Trophoblast cell (in vitro differentiated cells and primary cell): Measurements from ENCODE around the gene GPR15.

Experiments used
- DNase-seq, 2 donors: peaks; one replicate each; pipeline ENCODE4 v3.0.0-alpha.2; 2016
- H2AFZ ChIP-seq: 2 replicates; pipeline ENCODE4 v1.6.1; 2013; ENCODE audit warnings: low read length, moderate library complexity, mild to moderate bottlenecking; ENCODE audit not compliant: insufficient read depth, poor library complexity
- H2AK5ac ChIP-seq: 2 replicates; pipeline ENCODE4 v1.6.1; 2013; ENCODE audit warnings: mild to moderate bottlenecking, low read length
- H2BK120ac ChIP-seq: 2 replicates; pipeline ENCODE4 v1.6.1; 2013; ENCODE audit warnings: low read length, mild to moderate bottlenecking, moderate library complexity; ENCODE audit not compliant: insufficient read depth, poor library complexity
- H2BK12ac ChIP-seq: 2 replicates; pipeline ENCODE4 v1.6.1; 2013; ENCODE audit warnings: mild to moderate bottlenecking, low read length, moderate library complexity
- H2BK5ac ChIP-seq: 2 replicates; pipeline ENCODE4 v1.6.1; 2013; ENCODE audit warnings: low read length, low read depth, moderate library complexity, mild to moderate bottlenecking; ENCODE audit not compliant: poor library complexity
- H3K14ac ChIP-seq: 2 replicates; pipeline ENCODE4 v1.6.1; 2013; ENCODE audit warnings: mild to moderate bottlenecking, low read length
- H3K18ac ChIP-seq: 2 replicates; pipeline ENCODE4 v1.6.1; 2013; ENCODE audit warnings: mild to moderate bottlenecking, low read length
- H3K23ac ChIP-seq: 2 replicates; pipeline ENCODE4 v1.6.1; 2013; ENCODE audit warnings: low read length
- H3K27ac ChIP-seq: 2 replicates; pipeline ENCODE4 v1.5.1; 2013; ENCODE audit warnings: low read depth, mild to moderate bottlenecking, inconsistent platforms, low read length, moderate library complexity
- H3K27me3 ChIP-seq: 2 replicates; pipeline ENCODE4 v1.6.1; 2013; ENCODE audit warnings: inconsistent platforms, mild to moderate bottlenecking, low read length, moderate library complexity; ENCODE audit not compliant: insufficient read depth
- H3K36me3 ChIP-seq, 2 experiments: 1 replicate in 1 of 2; 2 replicates in 1 of 2; pipeline ENCODE4 v1.6.1; 2013; ENCODE audit warnings: low read length in 2 of 2, mild to moderate bottlenecking in 2 of 2, moderate library complexity in 1 of 2; ENCODE audit not compliant: insufficient read depth in 2 of 2, control insufficient read depth in 1 of 2
- H3K4ac ChIP-seq: 2 replicates; pipeline ENCODE4 v1.6.1; 2013; ENCODE audit warnings: low read depth, mild to moderate bottlenecking, low read length, moderate library complexity
- H3K4me1 ChIP-seq, 2 experiments: 1 replicate in 1 of 2; 2 replicates in 1 of 2; pipeline ENCODE4 v1.6.1; 2013; ENCODE audit warnings: low read length in 2 of 2, mild to moderate bottlenecking in 2 of 2, moderate library complexity in 1 of 2; ENCODE audit not compliant: insufficient read depth in 2 of 2, control insufficient read depth in 1 of 2
- H3K4me2 ChIP-seq: 2 replicates; pipeline ENCODE4 v1.6.1; 2013; ENCODE audit warnings: inconsistent platforms, mild to moderate bottlenecking, low read length, moderate library complexity
- H3K4me3 ChIP-seq: 2 replicates; pipeline ENCODE4 v1.5.1; 2013; ENCODE audit warnings: mild to moderate bottlenecking, low read depth, low read length, inconsistent platforms
- H3K79me1 ChIP-seq: one replicate; pipeline ENCODE4 v1.6.1; 2013; ENCODE audit warnings: low read length
- H3K79me2 ChIP-seq: 2 replicates; pipeline ENCODE4 v1.6.1; 2013; ENCODE audit warnings: low read length, mild to moderate bottlenecking; ENCODE audit not compliant: control insufficient read depth, insufficient read depth, poor library complexity
- H3K9ac ChIP-seq: 2 replicates; pipeline ENCODE4 v1.6.1; 2013; ENCODE audit warnings: mild to moderate bottlenecking, low read length
- H3K9me3 ChIP-seq: 2 replicates; pipeline ENCODE4 v1.6.1; 2013; ENCODE audit warnings: low read depth, mild to moderate bottlenecking, control low read depth, inconsistent platforms, low read length; ENCODE audit not compliant: insufficient read depth
- H4K12ac ChIP-seq: 2 replicates; pipeline ENCODE4 v1.6.1; 2013; ENCODE audit warnings: low read depth, mild to moderate bottlenecking, low read length, moderate library complexity
- H4K8ac ChIP-seq: 2 replicates; pipeline ENCODE4 v1.6.1; 2013; ENCODE audit warnings: low read depth, mild to moderate bottlenecking, low read length, moderate library complexity
- H4K91ac ChIP-seq: one replicate; pipeline ENCODE4 v1.6.1; 2013; ENCODE audit warnings: low read depth, mild to moderate bottlenecking, low read length, moderate library complexity
- WGBS: extraction: QIAGEN DNeasy Blood & Tissue Kit; methylation state at CpG from one replicate; pipeline ENCODE4 v1.1.7; 2013; ENCODE audit warnings: missing lambda C conversion rate; ENCODE audit not compliant: insufficient read length, insufficient coverage; ENCODE audit errors: extremely low coverage; 5-methylcytosine and 5-hydroxymethylcytosine counted together

The GPR15 gene

DNA sequence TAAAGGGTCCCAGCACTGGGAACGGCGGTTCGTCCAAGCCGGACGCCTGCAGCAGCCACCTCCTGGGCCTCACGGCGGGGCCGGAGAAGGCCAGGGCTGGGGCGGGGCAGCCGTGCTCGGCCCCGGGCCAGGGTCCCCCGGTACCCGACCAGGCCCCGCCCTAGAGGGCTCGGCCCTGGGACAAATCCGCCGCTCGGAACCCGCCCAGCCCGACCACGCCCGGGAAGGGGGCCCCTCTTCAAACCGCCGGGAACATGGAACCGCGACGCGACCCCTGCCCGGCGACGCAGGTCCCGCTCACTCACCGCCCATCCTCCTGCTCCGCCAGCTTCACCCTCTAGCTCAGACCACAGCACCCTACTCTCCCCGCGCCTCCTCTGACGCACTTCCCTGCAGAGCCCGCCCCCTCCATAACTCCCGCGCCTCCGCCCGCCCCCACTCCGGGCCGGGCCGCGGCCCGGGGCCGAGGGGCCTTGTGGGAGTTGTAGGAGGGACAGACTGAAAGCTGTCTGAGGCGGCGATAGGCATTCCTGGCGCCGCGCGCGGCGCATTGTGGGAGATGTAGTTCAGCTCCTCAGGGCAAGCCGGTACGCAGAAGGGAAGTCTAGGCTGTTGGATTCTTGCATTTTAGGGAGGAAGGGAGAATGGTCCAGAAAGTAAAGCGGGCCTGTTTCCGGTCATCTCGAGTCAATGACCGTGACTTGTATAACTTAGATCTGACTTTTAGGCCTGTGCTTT lies 9.1 kb upstream of the GPR15 start, which contains the start of gene CLDND1:
Gene CLDND1 (minus strand): TSS at position 359 of the 738 bp plus-strand sequence. CDS start 1,478 bp downstream, outside the sequence.
- H4K91ac ChIP-seq = peak within 1 kb of the TSS; percentile 71
- peak within 1 kb of the TSS; percentile 80 for H4K12ac ChIP-seq
- peak within 1 kb of the TSS; percentile 93 for H3K9ac ChIP-seq
- no peak within 1 kb of the TSS for H2BK12ac ChIP-seq
- peak within 1 kb of the TSS; percentile 46 for H3K4ac ChIP-seq
- H3K36me3 ChIP-seq = peaks cover 2 to 3% of the 10 kb centered on the region in 2 experiments
- H2BK120ac ChIP-seq = peak within 1 kb of the TSS; percentile 79
- peak within 1 kb of the TSS; percentile 89 for H3K18ac ChIP-seq
- peak within 1 kb of the TSS; percentile 95 for H2AFZ ChIP-seq
- peak within 1 kb of the TSS; percentile 84 for H2BK5ac ChIP-seq
- WGBS = no CpG with 5 or more reads among the region's 63 CpGs
- H3K4me2 ChIP-seq = peak within 1 kb of the TSS; percentile 78
- H3K9me3 ChIP-seq = no peaks in the 10 kb centered on the region
- H3K14ac ChIP-seq = peak within 1 kb of the TSS; percentile 86
- peaks cover 3% of the 10 kb centered on the region in 2 experiments for H3K4me1 ChIP-seq
- H3K79me1 ChIP-seq = peaks cover 4% of the 10 kb centered on the region
- H2AK5ac ChIP-seq = peak within 1 kb of the TSS; percentile 68
- DNase-seq = peak; percentile 98
- H3K23ac ChIP-seq = no peak within 1 kb of the TSS
- peak within 1 kb of the TSS; percentile 94 for H3K4me3 ChIP-seq
- H3K27ac ChIP-seq = peak within 1 kb of the TSS; percentile 84
- H3K79me2 ChIP-seq = peaks cover 2% of the 10 kb centered on the region
- H3K27me3 ChIP-seq = no peaks in the 10 kb centered on the region
- peak within 1 kb of the TSS; percentile 83 for H4K8ac ChIP-seq

DNA sequence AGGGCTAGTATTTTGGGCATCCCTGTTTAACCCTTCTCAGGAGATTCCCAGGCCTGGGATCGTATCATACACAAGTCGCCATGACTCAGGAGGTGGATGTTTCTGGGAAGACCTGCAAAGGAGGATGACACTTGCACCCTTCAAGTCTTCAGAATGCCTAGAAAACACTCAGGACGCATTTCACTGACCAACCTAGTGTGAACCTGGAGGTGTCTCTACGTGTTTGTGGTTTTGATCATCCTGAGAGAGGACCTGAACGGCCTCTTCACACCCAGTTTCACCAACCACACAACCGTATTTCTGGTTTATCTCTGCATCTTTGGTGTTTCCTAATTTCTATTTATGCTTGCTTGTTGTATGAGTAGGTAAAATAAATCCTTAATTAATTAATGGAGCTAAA lies 6.3 kb upstream of the GPR15 start:
- H3K79me1 ChIP-seq = peaks cover 4% of the 10 kb centered on the region
- H3K4ac ChIP-seq = no peak overlapping the region
- no peak overlapping the region for H2AK5ac ChIP-seq
- no peak overlapping the region for H2BK12ac ChIP-seq
- H3K23ac ChIP-seq = peak overlapping the region; percentile 21
- no peaks in the 10 kb centered on the region for H3K27me3 ChIP-seq
- WGBS = no CpG with 5 or more reads among the region's 6 CpGs
- H4K8ac ChIP-seq = no peak overlapping the region
- no peak overlapping the region for H4K12ac ChIP-seq
- H3K9me3 ChIP-seq = no peaks in the 10 kb centered on the region
- H3K9ac ChIP-seq = no peak overlapping the region
- H2BK120ac ChIP-seq = no peak overlapping the region
- H3K18ac ChIP-seq = no peak overlapping the region
- DNase-seq = no peak
- no peaks in the 10 kb centered on the region for H3K36me3 ChIP-seq
- no peak overlapping the region for H3K27ac ChIP-seq
- no peak overlapping the region for H2AFZ ChIP-seq
- H3K4me3 ChIP-seq = no peak overlapping the region
- no peak overlapping the region for H3K14ac ChIP-seq
- H4K91ac ChIP-seq = no peak overlapping the region
- H2BK5ac ChIP-seq = no peak overlapping the region
- no peaks in the 10 kb centered on the region for H3K4me1 ChIP-seq
- no peak overlapping the region for H3K4me2 ChIP-seq
- H3K79me2 ChIP-seq = peaks cover 2% of the 10 kb centered on the region

DNA sequence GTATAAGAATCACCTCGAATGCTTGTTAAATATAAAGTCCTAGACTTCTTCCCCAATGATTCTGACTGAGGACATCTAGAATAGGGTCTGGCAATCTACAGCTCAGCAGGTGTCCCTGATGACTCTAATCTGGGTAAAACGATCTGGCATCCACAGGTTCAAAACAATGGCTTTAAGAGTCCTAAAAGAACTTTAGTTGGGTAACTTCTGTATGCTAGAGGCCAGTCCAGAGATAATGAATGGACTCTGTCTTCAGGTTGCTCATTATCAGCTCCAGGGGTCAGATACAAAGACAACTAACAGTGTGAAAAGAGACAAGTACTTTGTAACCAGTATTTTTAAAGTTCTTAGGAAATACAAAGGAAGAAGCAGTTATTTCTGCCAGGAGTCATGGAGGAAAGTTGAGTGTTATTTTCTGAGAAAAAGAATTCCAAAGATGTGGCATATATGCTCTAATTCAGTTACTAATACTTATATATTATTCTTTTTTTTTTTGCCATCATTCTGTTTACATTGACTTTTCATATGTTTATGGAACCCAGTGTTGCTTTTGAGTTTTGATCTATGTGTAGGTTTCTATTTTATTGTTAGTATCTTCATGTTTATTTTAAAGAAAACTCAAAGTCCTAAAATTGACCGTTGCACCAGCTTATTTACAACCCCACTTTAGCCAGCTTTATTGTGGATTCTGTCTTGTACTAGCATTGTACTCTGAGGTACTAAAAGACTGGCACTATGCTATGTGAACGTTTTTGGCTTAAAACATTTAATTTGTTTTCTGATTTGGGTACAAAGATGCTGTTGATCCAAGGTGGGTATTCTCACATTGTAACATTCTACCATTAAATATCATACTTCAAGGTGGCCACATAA lies 3.1 kb upstream of the GPR15 start:
- Histone ChIP-seq H2BK5ac (no peak overlapping the region), H2AK5ac (no peak overlapping the region), H3K4me2 (no peak overlapping the region), H3K27ac (no peak overlapping the region), H3K27me3 (no peaks in the 10 kb centered on the region), H3K9ac (no peak overlapping the region), H4K91ac (no peak overlapping the region), H2BK12ac (no peak overlapping the region), H3K14ac (no peak overlapping the region), H4K12ac (no peak overlapping the region), H2BK120ac (no peak overlapping the region), H3K23ac (no peak overlapping the region), H3K9me3 (no peaks in the 10 kb centered on the region), H3K36me3 (no peaks in the 10 kb centered on the region), H3K79me1 (no peaks in the 10 kb centered on the region), H3K18ac (no peak overlapping the region), H2AFZ (no peak overlapping the region), H3K4me1 (no peaks in the 10 kb centered on the region), H3K4ac (no peak overlapping the region), H3K4me3 (no peak overlapping the region), H4K8ac (no peak overlapping the region), H3K79me2 (no peaks in the 10 kb centered on the region)
- no CpG with 5 or more reads among the region's 4 CpGs for WGBS
- no peak for DNase-seq

DNA sequence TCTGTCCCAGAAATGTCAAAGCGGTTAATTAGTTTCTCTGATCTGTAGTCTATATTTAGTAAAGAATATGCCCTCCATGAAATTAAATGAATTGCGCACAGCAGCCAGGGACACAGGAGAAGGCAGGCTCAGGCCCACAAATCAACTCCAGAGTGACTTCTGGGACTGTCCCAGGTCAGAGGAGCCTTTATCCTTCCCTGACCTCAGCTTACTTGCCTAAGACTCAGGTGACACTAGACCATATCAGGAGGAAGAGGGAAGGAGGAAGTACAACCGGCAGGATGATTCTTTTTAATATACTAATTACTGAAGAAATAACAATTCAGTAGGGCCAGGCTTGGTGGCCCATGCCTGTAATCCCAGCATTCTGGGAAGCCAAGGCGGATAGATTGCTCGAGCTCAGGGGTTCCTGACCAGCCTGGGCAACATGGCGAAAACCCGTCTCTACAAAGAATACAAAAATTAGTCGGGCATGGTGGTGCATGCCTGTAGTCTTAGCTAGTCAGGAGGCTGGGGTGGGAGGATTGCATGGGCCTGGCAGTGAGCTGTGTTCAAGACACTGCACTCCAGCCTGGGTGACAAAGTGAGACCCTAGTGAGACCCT lies 1.8 kb upstream of the GPR15 start:
- Histone ChIP-seq H4K12ac (no peak overlapping the region), H3K4ac (no peak overlapping the region), H3K23ac (no peak overlapping the region), H3K9ac (no peak overlapping the region), H3K79me1 (no peaks in the 10 kb centered on the region), H4K91ac (no peak overlapping the region), H2BK5ac (no peak overlapping the region), H3K9me3 (no peaks in the 10 kb centered on the region), H3K27ac (no peak overlapping the region), H2AFZ (no peak overlapping the region), H3K27me3 (no peaks in the 10 kb centered on the region), H3K36me3 (no peaks in the 10 kb centered on the region), H3K4me3 (no peak overlapping the region), H3K4me1 (no peaks in the 10 kb centered on the region), H3K18ac (no peak overlapping the region), H2AK5ac (no peak overlapping the region), H3K4me2 (no peak overlapping the region), H2BK12ac (no peak overlapping the region), H3K14ac (no peak overlapping the region), H2BK120ac (no peak overlapping the region), H3K79me2 (no peaks in the 10 kb centered on the region), H4K8ac (no peak overlapping the region)
- WGBS = no CpG with 5 or more reads among the region's 8 CpGs
- DNase-seq = no peak
